CD4-positive, CD25-positive, alpha-beta regulatory T cell (primary cell): ENCODE data around the gene ARL6IP5. TPM values are rescaled to one million over a fixed set of nuclear protein-coding genes. Genes with fewer than 3 reads are reported as not detected.

Experiments
- ATAC-seq, 2 donors: fragments of 150-1000 bp; cut with Tn5 transposase; one replicate each; pipeline ENCODE4 v1.10.0; 2021; ENCODE audit warnings: low read depth in 2 of 2, moderate number of reproducible peaks in 2 of 2, moderate library complexity in 1 of 2
- DNase-seq, 3 donors: peaks; one replicate each; pipeline versions ENCODE4 v3.0.0 to v3.0.0-alpha.2; 2012 to 2022; ENCODE audit warnings: mixed read lengths in 1 of 3
- H3K27ac ChIP-seq: one replicate; pipeline ENCODE4 v1.7.0; 2013; ENCODE audit warnings: mild to moderate bottlenecking, low read length; ENCODE audit not compliant: insufficient read depth, poor library complexity, severe bottlenecking
- H3K27me3 ChIP-seq: one replicate; pipeline ENCODE4 v1.7.0; 2013; ENCODE audit warnings: low read length; ENCODE audit not compliant: control insufficient read depth, insufficient read depth
- H3K36me3 ChIP-seq: one replicate; pipeline ENCODE4 v1.7.0; 2013; ENCODE audit warnings: mild to moderate bottlenecking, low read length, moderate library complexity; ENCODE audit not compliant: control insufficient read depth, insufficient read depth
- H3K4me1 ChIP-seq: 2 replicates; pipeline ENCODE4 v1.7.0; 2013; ENCODE audit warnings: mild to moderate bottlenecking, low read length; ENCODE audit not compliant: insufficient read depth, control insufficient read depth, poor library complexity, severe bottlenecking
- H3K4me3 ChIP-seq: one replicate; pipeline ENCODE4 v1.7.0; 2013; ENCODE audit warnings: low read depth, mild to moderate bottlenecking, low read length, moderate library complexity
- H3K9me3 ChIP-seq, 2 experiments: 1 replicate in 1 of 2; 2 replicates in 1 of 2; pipeline ENCODE4 v1.7.0; 2013; ENCODE audit warnings: low read length in 2 of 2, mild to moderate bottlenecking in 1 of 2, moderate library complexity in 1 of 2; ENCODE audit not compliant: control insufficient read depth in 2 of 2
- H3K27ac Mint-ChIP-seq, 3 donors: one replicate each; pipeline ENCODE4 v1.8.0; 2020 to 2022; ENCODE audit warnings: mild to moderate bottlenecking in 3 of 3, mixed read lengths in 3 of 3, moderate library complexity in 2 of 3
- H3K27me3 Mint-ChIP-seq: one replicate; pipeline ENCODE4 v1.8.0; 2022; ENCODE audit warnings: mild to moderate bottlenecking, mixed read lengths
- H3K36me3 Mint-ChIP-seq: one replicate; pipeline ENCODE4 v1.8.0; 2020; ENCODE audit warnings: mixed read lengths
- H3K4me1 Mint-ChIP-seq, 4 donors: one replicate each; pipeline ENCODE4 v1.8.0; 2020 to 2022; ENCODE audit warnings: mixed read lengths in 4 of 4, mild to moderate bottlenecking in 1 of 4
- H3K4me3 Mint-ChIP-seq, 4 donors: one replicate each; pipeline ENCODE4 v1.8.0; 2020 to 2022; ENCODE audit warnings: mild to moderate bottlenecking in 4 of 4, mixed read lengths in 4 of 4, moderate library complexity in 3 of 4
- H3K9me3 Mint-ChIP-seq, 7 donors: one replicate each; pipeline ENCODE4 v1.8.0; 2020 to 2022; ENCODE audit warnings: mixed read lengths in 7 of 7, mild to moderate bottlenecking in 3 of 7, moderate library complexity in 2 of 7
- polyA plus RNA-seq, 4 donors: library from polyadenylated mRNA; unstranded; fragments of 300-500 nt; fragmentation: Illumina TruSeq; gene quantifications; one replicate each; pipeline ENCODE4 v1.2.3, GENCODE V29; 2021
- total RNA-seq: library from RNA; stranded (reverse); gene quantifications from one replicate; pipeline ENCODE4 v1.2.3, GENCODE V29; 2022

ARL6IP5 gene
- total and polyA plus RNA-seq, 5 donors from 2014 or later = 117 to 578 (median 528) TPM

DNA sequence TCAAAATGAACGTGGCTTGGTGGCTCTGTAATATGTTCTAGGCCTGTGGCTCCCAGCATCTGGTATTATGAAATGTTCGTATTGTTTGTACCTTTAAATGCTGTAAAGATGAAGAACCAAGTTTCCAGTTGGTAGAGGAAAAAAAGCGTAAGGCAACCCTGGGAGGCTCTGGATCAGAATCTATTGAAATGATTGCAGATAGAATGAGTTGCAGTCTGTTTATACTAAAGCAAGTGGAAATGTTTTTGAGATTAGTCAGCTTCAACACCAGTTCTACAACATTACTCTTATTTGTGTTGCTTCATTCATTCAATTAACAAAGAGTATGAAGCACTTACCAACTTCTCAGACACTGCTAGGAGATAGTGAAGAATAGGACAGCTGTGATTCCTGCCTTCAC lies 5.3 kb downstream of the ARL6IP5 start:
- Histone ChIP-seq H3K27ac (peak overlapping the region; percentile 92), H3K4me3 (peak overlapping the region; percentile 91), H3K4me1 (peaks cover 90% of the 10 kb centered on the region), H3K36me3 (peaks cover 9% of the 10 kb centered on the region), H3K27me3 (no peaks in the 10 kb centered on the region), H3K9me3 (no peaks in the 10 kb centered on the region)
- no peaks in the 10 kb centered on the region for H3K9me3 Mint-ChIP-seq
- ATAC-seq = no peak
- peaks cover 37 to 81% (median 60%) of the 10 kb centered on the region in 4 donors for H3K4me1 Mint-ChIP-seq
- peaks cover 33% of the 10 kb centered on the region for H3K36me3 Mint-ChIP-seq
- no peaks in the 10 kb centered on the region for H3K27me3 Mint-ChIP-seq
- peak overlapping the region; percentile 91 to 99 (median 96) for H3K4me3 Mint-ChIP-seq
- no peak for DNase-seq
- H3K27ac Mint-ChIP-seq = peak overlapping the region; percentile 92 to 96 (median 94)

GRCh38 chr3:69091389-69092029 lies 6.8 kb downstream of the ARL6IP5 start:
- Histone ChIP-seq H3K27me3 (no peaks in the 10 kb centered on the region), H3K27ac (peak overlapping the region; percentile 92), H3K36me3 (peaks cover 9% of the 10 kb centered on the region), H3K9me3 (no peaks in the 10 kb centered on the region), H3K4me3 (peak overlapping the region; percentile 79), H3K4me1 (peaks cover 98% of the 10 kb centered on the region)
- H3K4me1 Mint-ChIP-seq = peaks cover 42 to 89% (median 72%) of the 10 kb centered on the region in 4 donors
- peaks cover 34% of the 10 kb centered on the region for H3K36me3 Mint-ChIP-seq
- no peaks in the 10 kb centered on the region for H3K27me3 Mint-ChIP-seq
- H3K4me3 Mint-ChIP-seq = peak overlapping the region; percentile 82 to 93 (median 88)
- no peaks in the 10 kb centered on the region for H3K9me3 Mint-ChIP-seq
- DNase-seq = no peak
- peak overlapping the region; percentile 91 to 98 (median 96) for H3K27ac Mint-ChIP-seq
- no peak for ATAC-seq

DNA sequence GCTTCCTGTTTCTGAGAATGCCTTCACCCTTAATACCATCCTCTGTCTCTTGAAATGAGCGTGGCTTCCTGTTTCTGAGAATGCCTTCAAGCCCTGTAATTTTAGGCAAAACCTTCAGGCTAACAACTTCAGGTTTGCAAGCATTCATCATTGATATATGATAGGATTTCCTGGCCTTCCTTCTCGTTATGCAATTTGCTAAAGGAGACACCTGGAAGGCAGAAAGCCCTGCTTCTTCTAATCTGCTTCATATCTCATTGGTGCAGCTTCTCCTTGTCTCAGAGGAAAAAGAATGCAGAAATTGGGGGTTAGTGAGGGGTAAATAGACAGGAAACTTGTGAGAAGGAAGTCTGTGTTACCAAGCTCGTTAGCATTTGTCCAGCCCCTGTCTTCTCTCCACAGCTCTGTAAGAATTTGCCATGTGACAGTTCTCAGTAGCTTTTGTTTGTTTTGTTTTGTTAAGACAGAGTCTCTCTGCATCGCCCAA lies 7.3 kb downstream of the ARL6IP5 start:
- Histone ChIP-seq H3K36me3 (peaks cover 9% of the 10 kb centered on the region), H3K9me3 (no peaks in the 10 kb centered on the region), H3K27ac (peak overlapping the region; percentile 92), H3K4me1 (peaks cover 98% of the 10 kb centered on the region), H3K4me3 (peak overlapping the region; percentile 79), H3K27me3 (no peaks in the 10 kb centered on the region)
- no peaks in the 10 kb centered on the region for H3K9me3 Mint-ChIP-seq
- H3K27me3 Mint-ChIP-seq = no peaks in the 10 kb centered on the region
- peaks cover 44 to 94% (median 75%) of the 10 kb centered on the region in 4 donors for H3K4me1 Mint-ChIP-seq
- peak overlapping the region; percentile 82 to 93 (median 88) for H3K4me3 Mint-ChIP-seq
- peaks cover 34% of the 10 kb centered on the region for H3K36me3 Mint-ChIP-seq
- peak in 2 of 3 donors; percentile 47 to 80 for DNase-seq
- peak overlapping the region; percentile 91 to 98 (median 96) for H3K27ac Mint-ChIP-seq
- peak; percentile 48 to 61 for ATAC-seq

DNA sequence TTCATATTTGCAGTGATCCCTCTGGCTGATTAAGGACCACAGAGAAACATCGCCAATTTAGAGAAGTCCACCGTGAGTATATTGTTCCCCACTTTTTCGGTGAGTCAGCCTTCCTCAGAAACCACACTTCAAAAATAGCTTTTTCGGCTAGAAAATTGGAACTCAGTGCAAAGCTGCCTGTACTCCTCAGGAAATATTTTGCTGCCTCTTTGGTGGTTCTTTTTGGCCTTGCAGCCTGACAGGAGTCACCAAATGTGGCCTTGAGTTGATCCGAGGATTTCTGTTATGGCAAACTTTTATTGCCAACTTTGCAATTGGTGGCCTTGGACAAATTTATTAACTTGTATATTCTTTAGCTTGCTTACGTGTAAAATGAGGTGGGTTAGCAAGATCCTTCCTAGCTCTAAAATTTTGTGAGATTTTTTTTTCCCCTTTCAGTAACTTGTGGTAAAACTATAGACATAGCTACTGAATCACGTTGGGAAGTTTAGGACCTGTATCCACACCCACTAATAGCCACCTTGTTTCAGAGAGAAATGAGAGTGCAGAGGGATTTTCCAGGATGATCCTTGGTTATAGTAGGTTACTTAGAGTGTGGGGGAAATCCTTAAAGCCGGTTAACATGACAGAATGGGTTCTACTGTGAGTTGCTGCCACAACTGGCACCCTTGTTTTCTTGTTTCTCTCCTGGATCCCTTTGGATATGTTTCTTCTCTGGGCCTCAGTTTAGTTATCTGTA lies 9.9 kb downstream of the ARL6IP5 start:
- Histone ChIP-seq H3K36me3 (peaks cover 15% of the 10 kb centered on the region), H3K4me3 (peak overlapping the region; percentile 79), H3K4me1 (peaks cover 89% of the 10 kb centered on the region), H3K9me3 (no peaks in the 10 kb centered on the region), H3K27me3 (no peaks in the 10 kb centered on the region), H3K27ac (peak overlapping the region; percentile 92)
- ATAC-seq (peak in 1 of 2 donors; percentile 5), DNase-seq (no peak)
- Mint-ChIP-seq H3K9me3 (no peaks in the 10 kb centered on the region), H3K4me1 (peaks cover 50 to 93% (median 79%) of the 10 kb centered on the region in 4 donors), H3K27ac (peak overlapping the region; percentile 95 to 98 (median 96)), H3K27me3 (no peaks in the 10 kb centered on the region), H3K4me3 (peak overlapping the region; percentile 71 to 93 (median 86)), H3K36me3 (peaks cover 40% of the 10 kb centered on the region)

GRCh38 chr3:69095636-69096035 lies 10.9 kb downstream of the ARL6IP5 start:
- H3K27ac ChIP-seq = peak overlapping the region; percentile 92
- H3K4me3 Mint-ChIP-seq = peak overlapping the region; percentile 71 to 90 (median 79)
- no peaks in the 10 kb centered on the region for H3K9me3 ChIP-seq
- DNase-seq = peak in 1 of 3 donors; percentile 45
- H3K27me3 ChIP-seq = no peaks in the 10 kb centered on the region
- peaks cover 48 to 93% (median 75%) of the 10 kb centered on the region in 4 donors for H3K4me1 Mint-ChIP-seq
- H3K27ac Mint-ChIP-seq = peak overlapping the region; percentile 94 to 96 (median 95)
- H3K4me3 ChIP-seq = peak overlapping the region; percentile 52
- peaks cover 20% of the 10 kb centered on the region for H3K36me3 ChIP-seq
- H3K27me3 Mint-ChIP-seq = no peaks in the 10 kb centered on the region
- peaks cover 82% of the 10 kb centered on the region for H3K4me1 ChIP-seq
- peaks cover 35% of the 10 kb centered on the region for H3K36me3 Mint-ChIP-seq
- no peaks in the 10 kb centered on the region for H3K9me3 Mint-ChIP-seq
- no peak for ATAC-seq

- Histone ChIP-seq H3K27me3 (no peaks in the 10 kb centered on the region), H3K36me3 (peaks cover 25% of the 10 kb centered on the region), H3K4me3 (peak overlapping the region; percentile 52), H3K9me3 (no peaks in the 10 kb centered on the region), H3K27ac (peak overlapping the region; percentile 92), H3K4me1 (peaks cover 77% of the 10 kb centered on the region)
- DNase-seq = no peak
- peaks cover 45 to 92% (median 72%) of the 10 kb centered on the region in 4 donors for H3K4me1 Mint-ChIP-seq
- H3K36me3 Mint-ChIP-seq = peaks cover 33% of the 10 kb centered on the region
- peak overlapping the region; percentile 71 to 90 (median 79) for H3K4me3 Mint-ChIP-seq
- ATAC-seq = no peak
- H3K27me3 Mint-ChIP-seq = no peaks in the 10 kb centered on the region
- H3K9me3 Mint-ChIP-seq = no peaks in the 10 kb centered on the region
- H3K27ac Mint-ChIP-seq = peak overlapping the region; percentile 94 to 96 (median 95)
Observed at GRCh38 chr3:69096299-69096698, 11.6 kb downstream of the ARL6IP5 start.

- Mint-ChIP-seq H3K4me1 (peaks cover 42 to 91% (median 73%) of the 10 kb centered on the region in 4 donors), H3K27ac (peak overlapping the region; percentile 58 to 96 (median 76)), H3K4me3 (peak overlapping the region; percentile 43 to 90 (median 66)), H3K36me3 (peaks cover 39% of the 10 kb centered on the region), H3K27me3 (no peaks in the 10 kb centered on the region), H3K9me3 (no peaks in the 10 kb centered on the region)
- Histone ChIP-seq H3K27ac (peak overlapping the region; percentile 49), H3K36me3 (peaks cover 37% of the 10 kb centered on the region), H3K9me3 (no peaks in the 10 kb centered on the region), H3K27me3 (no peaks in the 10 kb centered on the region), H3K4me3 (peak overlapping the region; percentile 44), H3K4me1 (peaks cover 64% of the 10 kb centered on the region)
- DNase-seq (no peak), ATAC-seq (no peak)
Observed at GRCh38 chr3:69097407-69098086, 12.8 kb downstream of the ARL6IP5 start.
